Stimulated activated CD4-positive, alpha-beta T cell treated with anti-CD3 and anti-CD28 coated beads, TNF-alpha, amount 100 ng/mL, for 24 hours (primary cell): ENCODE results near the gene ZNF628.

Experiments used
- DNase-seq, 3 experiments: peaks; one replicate each; pipeline ENCODE4 v3.0.0-alpha.2; 2020; ENCODE audit warnings: low read depth in 3 of 3

Gene ZNF628

DNA sequence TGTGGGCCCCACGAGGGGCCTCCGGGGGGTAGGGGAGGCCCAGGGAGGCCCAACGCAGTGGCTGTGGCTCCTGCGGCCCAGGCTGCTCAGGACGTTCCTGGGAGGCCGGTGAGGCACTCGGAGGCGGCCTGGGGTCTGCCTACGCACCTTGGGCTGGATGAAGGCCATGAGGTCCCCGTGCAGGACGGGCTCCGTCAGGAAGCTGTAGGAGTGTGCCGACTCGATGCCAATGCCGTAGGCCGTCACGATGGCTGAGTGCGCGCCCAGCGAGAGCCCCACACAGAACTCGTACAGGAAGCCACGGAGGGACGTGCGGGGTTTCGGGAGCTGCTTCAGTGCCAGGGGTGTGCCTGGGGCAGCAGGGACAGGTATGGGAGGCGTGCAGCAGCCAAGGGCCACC, 54.6 kb downstream of the ZNF628 start:
- DNase-seq: no peak
